Posterior vena cava (tissue), 2 donors: ENCODE results near the gene IRS1. TPM values are rescaled to one million over a fixed set of nuclear protein-coding genes. Genes with fewer than 3 reads are reported as not detected.

ENCODE experiments used
- DNase-seq: peaks from one replicate; pipeline ENCODE4 v3.0.0-alpha.2; 2020; ENCODE audit warnings: low spot score
- intact Hi-C, 2 donors: fragments of 100-400 bp; cut with DNase I; formaldehyde crosslinking; loops; one replicate each; pipeline versions ENCODE4 v1.14.1 to v1.14.2; 2022 to 2023
- total RNA-seq, 2 donors: library from RNA; stranded (reverse); fragmentation: NEBNext Ultra II Directional; extraction: Animal tissue kit (Norgen Biotek cat#: 25700); gene quantifications; one replicate each; pipeline ENCODE4 v1.2.1, GENCODE V29; 2021
- donor health status: DM: yes; HTN: yes; CAD: no.
- donor health status: DM: yes; HTN: yes; CAD: no.

Gene IRS1
- total RNA-seq, 2 donors from 2014 or later = 10.8 to 12.4 TPM

DNA sequence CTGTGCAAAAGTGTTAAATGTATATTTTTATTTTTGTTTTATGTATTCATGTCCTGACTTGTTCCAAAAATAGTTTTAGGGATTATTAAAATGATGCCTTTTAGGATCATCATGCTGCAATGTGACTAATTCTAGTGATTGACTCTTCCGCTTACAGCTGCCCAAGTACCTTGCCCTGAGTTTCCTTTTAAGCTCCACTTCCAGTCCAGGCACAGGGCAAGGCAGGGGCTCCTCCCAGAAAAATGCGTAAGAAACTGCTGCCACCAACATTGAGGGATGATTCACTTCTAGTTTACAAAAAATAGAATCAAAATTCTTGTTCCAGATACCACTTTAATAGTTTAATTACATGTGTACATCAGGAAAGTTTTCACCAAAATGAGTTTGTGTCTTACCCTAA is 116.4 kb downstream of the IRS1 start:
- no peak for DNase-seq
- intact Hi-C loops = no loop called here

Other genes starting within 250 kb of the IRS1 start
- gene RHBDD1, start 36.2 kb upstream of the IRS1 start, total RNA-seq = 10 to 100 TPM; 39.3 to 40.5 TPM